Measurements from ENCODE around the gene CLCA2.
A peak's percentile ranks its signal among the peaks of the same experiment; 100 is the strongest.

CLCA2 gene

DNA sequence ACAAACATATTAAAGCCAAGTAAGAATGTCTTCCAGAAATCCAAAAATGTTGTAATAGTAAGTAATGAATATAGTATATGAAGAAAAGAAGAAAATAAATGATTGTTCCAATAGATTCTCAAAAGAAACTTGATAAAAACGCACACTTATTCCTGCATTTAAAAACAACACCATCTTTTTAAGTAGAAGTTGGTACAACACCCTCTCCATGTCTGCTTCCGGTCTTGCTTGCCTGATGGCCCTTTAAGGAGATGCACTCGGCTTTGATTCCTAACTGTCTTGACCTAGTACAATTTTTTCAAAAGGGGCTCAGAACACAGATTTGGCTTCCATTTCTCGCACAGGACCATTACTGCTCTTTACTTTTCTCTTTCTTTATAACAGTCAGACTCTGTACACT, 53.7 kb downstream of the CLCA2 start:
- no peak for DNase-seq

DNA sequence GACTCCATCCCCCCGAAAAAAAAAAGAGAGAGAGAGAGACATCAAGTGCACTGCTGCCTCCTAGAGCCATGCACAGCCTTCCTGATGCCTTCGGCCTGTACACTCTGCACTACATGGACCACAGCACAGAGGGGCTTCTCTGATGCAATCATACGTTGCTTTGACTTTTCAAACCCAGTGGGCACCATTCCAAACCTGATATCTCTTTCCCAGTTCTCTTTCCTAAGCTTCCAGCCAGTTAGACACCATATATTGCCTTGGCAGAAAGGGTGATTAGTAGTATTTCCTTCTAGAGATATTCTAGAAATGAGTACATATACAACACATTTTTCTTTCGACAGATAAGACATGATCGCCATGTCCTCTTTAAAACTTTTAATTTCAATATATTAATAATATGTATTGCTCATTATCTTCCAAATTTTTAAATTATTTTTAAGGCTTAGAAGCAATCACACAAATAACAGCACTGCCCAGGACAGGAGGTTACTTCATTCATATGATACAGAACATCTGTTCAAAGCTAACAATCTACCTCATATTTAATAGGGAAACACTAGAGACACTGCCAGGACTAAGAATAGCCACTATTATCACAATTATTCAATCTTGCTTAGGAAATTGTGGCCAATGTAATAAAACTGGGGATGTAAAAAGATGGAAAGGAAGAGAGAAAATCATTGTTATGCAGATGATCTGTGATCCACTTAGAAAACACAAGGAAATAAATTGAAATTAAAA, 54.6 kb downstream of the CLCA2 start:
- peak; percentile 44 for DNase-seq

DNA sequence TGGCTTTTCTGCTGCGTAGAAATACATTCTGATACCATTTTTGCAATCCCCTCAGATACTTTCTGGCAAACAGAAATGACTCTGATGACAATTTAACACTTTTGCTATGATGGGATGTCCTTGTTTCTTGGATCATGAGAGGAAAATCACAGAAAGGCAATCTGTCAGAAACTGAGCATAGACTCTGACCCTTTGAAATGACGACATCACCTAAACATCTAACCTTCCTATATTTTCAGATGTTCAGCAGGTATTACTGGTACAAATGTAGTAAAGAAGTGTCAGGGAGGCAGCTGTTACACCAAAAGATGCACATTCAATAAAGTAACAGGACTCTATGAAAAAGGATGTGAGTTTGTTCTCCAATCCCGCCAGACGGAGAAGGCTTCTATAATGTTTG, 58.0 kb downstream of the CLCA2 start:
- DNase-seq: no peak

DNA sequence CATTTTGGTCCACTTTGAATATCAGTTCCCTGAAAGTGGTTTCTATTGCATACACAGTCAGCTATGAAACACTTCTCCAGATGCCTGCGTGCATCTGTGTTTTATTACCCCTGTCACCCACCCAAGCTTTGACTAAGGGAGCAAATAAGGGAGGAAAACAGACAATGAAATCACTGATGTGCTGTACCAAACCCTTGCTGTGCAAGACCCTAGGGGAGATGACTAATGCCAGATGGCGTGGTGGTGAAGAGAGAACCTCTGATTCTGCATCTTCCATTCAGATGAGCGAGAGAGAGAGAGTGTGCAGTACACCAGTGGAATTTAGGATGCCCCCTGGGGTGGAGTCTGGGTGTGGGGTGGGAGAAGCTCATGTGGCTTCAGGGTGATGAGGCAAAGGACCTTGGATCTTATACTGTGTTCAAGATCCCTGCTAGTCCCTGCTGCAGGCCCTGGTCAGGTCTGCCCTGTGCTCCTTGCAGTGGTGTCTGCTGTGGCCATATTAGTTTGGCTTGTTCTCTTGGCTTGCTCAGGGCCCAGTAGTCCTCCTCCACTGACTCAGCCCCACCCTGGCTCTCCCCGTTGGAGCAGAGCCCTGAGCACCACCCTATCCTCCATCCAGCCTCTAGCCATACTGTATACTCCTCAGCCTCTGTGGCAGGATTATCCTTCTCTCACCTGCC, 63.3 kb downstream of the CLCA2 start:
- DNase-seq: peak; percentile 92

DNA sequence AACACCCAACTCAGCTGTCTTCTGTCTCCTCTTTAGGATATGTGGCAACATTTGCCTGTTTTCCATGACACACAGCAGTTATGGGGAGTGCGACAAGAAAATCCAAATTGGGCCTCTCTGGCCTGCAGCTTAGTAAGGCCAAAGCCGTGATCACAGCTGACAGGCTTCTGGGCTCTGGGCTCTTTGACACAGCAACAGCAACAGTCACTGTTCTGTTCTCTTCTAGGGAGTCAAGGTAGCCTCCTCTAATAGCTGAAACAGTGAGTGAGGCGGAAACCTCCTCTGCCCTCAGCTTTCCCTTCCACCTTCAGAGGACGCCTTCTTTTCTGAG, 63.8 kb downstream of the CLCA2 start:
- no peak for DNase-seq

DNA sequence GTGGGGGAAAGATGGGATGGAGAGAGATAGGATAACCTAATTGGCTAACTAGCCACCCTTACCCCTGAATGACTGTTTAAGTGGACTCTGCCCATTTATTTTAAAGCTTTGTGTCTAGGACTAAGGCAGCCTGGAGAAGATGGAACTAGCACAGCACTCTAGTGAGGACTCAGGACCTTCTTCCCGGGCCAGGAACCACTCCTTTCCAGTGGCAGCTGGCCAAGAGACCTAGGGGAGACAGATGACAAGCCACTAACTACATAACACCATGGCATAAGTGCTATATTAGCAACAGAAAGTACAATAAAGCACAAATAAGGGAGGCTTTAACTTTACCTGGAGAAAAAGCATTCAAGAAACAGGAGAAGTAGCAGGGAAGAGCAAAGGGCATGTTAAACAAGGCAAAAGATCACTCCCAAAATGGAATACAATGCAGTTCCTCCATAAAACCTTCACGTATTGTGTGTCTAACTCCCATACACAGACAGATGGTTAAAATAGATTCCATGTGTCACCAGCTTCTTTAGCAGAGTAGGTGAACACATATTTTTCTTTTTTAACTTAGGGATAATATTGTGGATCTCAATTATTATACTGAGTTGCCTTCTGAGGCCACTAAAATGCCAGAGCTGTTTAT, 65.4 kb downstream of the CLCA2 start:
- DNase-seq: peak; percentile 45

DNA sequence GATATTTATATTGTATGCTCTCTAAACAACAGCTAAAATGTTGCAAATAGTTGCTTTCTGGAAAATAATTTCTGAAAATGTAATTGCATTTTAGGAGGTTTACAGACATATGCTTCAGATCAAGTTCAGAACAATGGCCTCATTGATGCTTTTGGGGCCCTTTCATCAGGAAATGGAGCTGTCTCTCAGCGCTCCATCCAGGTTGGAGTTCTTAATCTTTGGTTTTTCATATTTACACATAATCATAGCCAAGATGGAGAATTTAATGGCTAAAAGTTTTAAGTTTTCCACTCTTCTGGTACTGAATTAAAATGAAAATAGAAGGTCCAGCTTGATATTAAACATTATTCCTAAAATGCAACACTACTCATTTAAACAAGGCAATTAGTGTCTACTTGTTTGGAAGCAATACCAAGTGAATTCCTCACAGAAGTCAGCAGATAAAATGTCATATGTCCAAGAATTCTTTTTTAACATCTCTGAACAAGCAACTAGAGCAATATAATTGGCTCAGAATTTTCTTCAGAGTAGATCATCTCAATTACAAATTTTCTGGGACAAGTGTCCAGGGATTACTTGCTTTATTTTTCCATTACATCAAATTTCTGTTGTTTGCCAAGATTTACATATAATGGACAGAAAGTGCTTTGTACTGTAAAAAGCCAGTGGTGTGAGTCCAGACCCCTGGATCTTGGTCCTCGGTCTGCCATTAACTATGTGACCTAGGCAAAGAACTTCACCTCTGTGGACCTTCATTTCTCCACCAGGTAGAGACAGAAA, 67.4 kb downstream of the CLCA2 start:
- no peak for DNase-seq

DNA sequence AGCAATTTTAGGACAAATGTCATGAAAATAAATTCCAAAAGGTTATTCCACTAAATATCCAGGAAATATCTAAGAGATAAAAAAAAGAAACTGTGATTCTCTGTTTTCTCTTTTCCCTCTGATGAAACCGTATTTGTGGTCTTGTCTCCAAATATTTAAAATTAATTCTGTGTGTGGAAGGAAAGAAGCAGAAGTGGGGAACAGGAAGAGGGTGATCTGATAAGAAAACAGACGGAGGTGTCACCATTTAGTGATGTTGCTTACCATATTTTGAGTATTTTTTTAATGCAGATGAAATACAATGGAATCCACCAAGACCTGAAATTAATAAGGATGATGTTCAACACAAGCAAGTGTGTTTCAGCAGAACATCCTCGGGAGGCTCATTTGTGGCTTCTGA, 74.3 kb downstream of the CLCA2 start:
- DNase-seq: no peak

DNA sequence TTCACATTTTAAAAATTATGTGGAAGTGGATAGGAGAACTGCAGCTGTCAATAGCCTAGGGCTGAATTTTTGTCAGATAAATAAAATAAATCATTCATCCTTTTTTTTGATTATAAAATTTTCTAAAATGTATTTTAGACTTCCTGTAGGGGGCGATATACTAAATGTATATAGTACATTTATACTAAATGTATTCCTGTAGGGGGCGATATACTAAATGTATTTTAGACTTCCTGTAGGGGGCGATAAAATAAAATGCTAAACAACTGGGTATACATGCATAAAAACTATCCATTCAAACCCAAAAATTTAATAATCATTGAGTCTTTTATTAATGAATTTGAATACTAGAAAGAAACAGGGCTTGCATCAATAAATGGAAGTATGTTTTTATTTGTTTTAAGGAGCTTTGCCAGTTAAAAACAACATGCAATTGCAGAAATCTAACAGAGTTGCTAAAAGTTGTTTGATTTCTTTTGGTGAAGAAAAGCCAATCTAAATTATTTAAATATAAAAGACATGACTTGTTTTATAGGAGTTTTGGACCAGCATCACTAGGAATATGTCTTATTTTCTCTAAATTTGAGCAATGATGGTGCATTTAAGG, 76.1 kb downstream of the CLCA2 start:
- DNase-seq: peak; percentile 77

DNA sequence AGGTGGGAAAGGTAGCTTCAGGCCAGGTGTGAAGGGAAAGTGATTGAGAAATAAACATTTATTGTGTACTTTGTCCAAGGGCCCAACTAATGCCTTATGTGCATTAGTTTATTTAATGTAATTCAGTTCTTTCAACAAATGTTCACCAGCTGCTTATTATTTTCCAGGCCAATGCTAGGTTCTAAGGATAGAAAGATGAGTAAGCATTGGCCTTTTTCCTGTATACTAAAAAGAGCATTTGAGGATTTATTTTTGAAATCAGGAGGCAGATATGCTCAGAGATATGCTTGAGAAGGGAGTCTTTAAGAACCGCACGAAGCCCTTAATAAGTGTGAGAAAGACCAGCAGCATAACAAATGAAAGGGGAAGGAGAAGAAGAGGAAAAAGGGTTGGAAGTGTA, 76.7 kb downstream of the CLCA2 start:
- DNase-seq: peak; percentile 14

DNA sequence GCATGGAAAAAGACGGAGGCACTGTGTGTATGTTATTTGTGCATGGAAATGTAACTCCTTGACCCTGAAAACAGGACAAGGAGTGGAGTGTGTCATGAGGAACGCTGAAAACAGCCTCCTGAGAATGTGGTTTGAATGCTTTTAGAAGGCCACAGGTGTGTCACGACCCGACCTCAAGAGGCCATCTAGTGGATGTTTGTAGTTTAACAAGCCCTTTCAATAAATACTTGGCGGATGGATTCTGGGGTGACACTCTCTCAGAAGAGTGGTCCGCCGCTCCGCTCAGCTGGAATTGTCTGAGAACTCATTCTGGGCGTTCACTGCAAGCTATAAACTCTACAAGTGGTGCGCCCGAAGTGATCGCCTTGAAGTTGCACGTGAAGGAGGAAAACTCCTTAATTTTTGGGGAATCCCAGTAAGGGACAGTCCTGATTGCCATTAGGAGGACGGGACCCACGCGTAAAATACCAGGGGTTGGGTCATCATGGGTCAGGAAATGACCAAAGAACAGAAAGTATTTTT, 78.2 kb downstream of the CLCA2 start:
- peak; percentile 39 for DNase-seq

DNA sequence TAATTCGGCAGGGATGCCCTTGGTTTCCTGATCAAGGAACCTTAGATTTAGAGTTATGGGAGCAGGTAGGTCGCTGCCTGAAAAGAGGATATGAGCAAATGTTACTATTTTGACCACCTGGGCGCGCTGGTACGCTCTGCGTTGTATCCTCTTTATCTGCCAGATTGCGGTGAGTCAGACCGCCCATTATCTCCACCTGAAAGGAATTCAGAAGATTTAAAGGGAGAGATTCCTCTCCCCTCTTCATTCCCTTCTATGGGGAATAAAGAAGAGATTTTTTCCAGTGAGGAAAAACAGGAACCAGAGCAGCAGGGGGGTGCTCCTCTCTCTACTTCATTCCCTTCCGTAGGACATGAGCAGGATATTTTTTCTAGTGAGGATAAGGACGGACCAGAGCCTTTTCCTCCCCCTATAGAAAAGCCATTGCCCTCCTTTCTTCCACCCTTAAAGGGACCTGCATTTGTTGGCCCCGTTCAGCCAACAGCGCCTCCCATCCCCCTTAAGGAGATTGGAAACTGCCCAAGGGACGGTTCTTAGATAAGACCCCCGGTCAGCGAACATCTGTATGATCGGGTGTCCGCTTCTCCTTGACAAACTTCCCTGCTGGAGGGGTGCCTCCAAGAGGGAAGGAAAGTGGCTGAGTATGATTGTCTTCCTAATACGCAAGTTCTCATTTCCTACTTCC, 78.9 kb downstream of the CLCA2 start:
- DNase-seq: peak; percentile 21

DNA sequence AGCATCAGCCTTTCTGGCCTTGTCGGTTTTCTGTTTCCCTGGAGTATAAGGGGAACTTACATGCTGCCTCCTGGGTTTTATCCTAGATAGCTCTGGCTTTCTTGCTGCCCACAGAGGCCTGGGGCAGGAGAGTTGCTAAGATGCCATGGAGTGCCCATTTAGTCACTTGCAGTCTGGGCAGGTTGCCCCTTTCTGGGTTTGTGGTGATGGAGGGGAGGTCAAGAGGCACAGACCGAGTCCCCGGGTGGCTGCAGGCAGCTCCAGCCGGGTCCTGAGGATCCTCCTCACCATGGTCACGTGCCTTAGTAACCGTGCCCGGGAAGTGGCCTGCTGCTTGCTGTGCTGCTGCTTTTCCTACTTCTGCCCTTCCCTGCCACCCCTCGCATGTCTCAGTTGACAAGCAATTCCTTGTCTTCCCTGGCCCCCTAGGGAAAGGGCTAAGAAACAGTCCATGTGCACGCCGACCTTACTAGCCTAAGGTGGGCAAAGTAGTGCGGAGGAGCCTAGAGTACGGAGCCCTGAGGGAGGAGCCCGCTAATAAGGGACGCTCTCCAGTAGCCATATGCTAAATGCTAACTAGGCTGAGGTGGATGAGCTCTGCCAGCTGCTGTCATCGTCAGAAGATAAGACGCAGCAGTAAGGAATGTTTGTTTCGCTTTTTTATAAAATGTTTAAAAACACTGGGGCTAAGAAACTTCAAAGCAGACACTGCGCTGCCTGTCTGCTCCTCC, 79.6 kb downstream of the CLCA2 start:
- no peak for DNase-seq

DNA sequence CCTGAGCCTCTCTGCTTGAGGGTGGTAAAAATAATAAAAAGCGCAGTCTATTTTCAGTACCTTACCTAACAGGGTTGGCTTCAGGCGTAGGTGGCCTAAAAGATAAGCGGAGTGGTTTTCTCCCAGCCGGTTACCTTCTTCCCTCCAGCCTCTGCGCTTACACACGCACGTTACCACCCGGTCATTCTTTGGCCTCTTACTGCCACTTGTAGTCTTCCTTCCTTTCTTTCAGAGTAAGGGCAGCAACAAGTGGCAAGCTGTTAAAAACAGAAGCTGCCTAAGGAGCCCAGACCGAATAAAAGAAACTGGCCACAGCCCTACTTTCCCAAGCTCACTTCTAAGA, 80.1 kb downstream of the CLCA2 start:
- DNase-seq: no peak

DNA sequence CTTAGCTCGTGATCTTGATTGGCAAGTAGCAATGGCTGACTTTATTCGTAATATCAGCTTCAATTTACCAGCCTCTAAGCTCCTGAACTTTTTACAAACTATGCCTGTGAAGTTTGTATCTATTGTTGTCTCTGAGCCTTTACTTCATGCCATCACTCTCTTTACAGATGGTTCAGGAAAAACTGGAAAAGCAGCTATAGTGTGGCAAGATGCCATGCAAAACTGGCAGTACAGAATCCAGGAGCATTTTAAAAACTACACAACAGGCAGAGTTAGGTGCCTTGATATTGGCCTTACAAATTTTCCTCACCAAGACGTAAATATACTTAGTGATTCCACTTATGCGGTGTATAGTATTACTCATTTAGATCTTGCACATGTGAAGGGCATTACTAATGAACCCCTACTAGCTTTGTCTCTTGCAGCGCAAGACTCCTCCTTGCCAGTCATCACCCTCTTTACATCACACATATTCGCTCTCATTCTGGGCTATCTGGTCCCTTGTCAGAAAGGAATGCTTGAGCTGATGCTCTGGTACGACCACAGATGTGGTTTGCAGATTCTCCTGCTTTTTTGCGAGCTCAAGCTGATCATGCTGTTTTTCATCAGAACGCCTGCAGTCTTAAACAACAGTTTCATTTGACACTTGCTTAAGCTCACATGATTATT, 81.1 kb downstream of the CLCA2 start:
- no peak for DNase-seq

DNA sequence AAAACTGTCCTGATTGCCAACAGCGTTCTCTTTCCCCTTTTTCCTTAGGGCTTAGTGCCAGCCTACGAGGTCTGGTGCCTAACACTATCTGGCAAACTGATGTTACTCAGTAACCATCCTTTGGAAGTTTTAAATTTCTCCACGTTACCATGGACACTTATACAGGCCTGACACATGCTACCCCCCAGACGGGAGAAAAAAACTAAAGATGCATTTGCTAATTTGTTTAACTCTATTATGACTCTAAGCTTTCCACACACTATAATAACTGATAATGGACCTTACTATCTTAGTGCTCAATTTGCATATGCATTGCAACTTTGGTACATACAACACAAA, 81.6 kb downstream of the CLCA2 start:
- no peak for DNase-seq
